NCI-H1092 (cell line): ENCODE results near the gene SELENOI.
A peak's percentile ranks its signal among the peaks of the same experiment; 100 is the strongest.
"Not testable (repeated sequence)": the region's sequence is repeated elsewhere in the genome, so short reads cannot be mapped to it uniquely, and the experiment has no call there.

Experiments used
- DNase-seq: peaks from one replicate; lab custom pipeline; 2025; lab: John Stamatoyannopoulos, UW

SELENOI gene

DNA sequence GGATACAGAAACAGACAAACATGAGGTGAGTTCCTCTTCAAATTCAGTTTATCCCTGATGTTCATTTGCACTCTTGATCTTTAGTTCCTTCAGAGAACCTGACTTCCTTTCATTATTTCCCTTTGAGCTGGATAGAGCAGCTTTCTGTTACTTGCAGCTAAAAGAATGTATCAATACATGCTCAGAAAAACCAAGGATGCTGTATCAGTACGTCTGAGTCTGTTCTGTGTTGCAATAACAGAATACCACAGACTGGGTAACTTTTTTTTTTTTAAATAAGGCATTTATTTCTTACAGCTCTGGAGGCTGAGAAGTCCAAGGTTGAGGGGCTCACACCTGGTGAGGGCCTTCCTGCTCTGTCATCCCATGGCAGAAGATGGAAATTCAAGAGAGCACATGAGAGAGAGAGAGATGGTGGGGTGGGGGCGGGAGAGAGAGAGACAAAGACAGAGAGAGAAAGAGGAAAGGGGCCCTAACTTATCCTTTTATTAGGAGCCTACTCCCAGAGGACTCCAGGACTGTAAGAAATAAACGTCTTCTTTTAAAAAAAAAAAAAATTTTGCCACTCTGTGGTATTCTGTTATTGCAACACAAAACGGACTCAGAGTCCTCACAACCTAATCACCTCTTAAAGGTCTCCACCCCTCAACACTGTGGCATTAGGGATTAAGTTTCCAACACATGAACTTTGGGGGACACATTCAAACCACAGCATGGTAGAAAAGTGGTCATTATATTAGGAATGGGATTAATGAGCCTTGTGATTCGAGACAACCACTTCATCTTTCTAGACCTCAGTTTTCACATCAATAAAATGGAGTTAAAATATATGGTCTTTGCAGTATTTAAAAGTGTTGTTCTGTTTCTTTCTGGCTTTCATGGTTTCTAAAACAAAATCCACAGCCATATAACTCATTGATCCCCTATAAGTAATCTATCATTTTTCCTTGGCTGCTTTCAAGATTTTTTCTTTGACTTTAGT is 18.4 kb upstream of the SELENOI start:
- DNase-seq, result no peak

GRCh38 chr2:26329083-26329482 is 16.9 kb upstream of the SELENOI start:
- not testable (repeated sequence) for DNase-seq

DNA sequence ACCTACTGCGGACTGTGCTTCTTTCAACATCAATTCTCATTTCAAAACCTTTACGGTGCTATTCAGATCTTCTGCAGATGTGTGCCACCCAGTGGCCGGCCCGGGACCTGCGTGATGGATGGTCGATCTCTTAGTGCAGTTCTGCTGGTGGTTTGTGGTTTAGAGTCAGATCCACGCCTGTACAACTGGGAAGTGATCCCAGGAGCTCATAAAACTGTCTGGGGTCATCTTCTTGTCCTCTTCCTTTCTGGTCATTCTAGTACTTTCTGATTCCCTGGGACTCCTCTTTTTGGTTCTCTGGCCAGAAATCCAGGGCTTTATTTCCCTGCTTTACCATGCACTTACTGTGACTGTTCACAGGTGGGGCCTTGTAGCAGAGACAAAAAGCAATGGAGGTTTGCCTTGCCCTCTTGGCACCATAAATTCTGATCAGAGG is 15.8 kb upstream of the SELENOI start:
- DNase-seq, result peak; percentile 46

DNA sequence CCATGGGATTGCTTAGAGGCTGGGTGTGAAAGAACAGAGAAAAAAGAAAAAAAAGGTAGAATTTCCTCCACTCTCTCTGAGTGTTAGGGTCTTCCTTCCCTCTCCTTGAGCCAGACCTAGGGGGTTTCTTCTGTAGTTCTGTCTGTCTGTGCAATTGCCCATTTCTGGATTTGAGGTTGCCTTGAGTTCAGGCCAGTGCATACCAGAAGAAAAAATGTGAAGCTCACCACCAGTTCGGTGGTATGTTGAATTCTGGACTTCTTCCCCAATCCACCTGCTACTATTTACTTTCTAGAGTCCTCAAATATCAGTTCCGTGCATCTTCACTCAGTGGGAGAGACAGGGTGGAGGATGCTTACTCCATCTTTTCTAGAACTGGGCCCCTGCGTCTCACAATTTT is 15.3 kb upstream of the SELENOI start:
- no peak for DNase-seq

DNA sequence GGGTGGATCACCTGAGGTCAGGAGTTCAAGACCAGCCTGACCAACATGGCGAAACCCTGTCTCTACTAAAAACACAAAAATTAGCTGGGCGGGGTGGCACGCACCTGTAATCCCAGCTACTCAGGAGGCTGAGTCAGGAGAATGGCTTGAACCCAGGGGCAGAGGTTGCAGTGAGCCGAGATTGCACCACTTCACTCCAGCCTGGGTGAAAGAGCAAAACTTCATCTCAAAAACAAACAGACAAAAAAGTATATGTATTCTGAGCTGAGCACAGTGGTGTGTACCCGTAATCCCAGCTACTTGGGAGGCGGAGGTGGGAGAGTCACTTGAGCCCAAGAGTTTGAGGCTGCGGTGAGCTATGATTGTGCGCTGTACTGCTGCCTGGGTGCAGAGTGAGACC is 14.6 kb upstream of the SELENOI start:
- not testable (repeated sequence) for DNase-seq

DNA sequence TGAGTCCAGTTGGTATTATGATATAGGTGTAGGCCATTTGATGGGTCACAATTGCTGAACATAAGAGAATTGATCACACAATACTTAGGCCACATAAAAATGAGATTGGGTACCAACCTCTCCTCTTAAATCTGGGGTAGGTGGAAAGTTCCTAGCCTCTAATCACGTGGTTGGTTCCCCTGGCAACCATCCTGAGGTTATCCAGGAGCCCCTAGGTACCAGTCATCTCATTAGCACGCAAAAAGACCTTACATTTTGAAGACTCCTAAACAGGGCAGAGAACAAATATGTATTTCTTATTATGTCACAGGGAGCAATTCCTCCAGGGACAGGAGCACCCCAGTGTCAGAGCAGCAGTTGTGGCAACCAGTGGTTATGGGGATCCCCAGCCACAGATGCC is 12.7 kb upstream of the SELENOI start:
- no peak for DNase-seq

- DNase-seq, result no peak
These were observed 10.7 kb upstream of the SELENOI start for GRCh38 chr2:26335231-26335630.

DNA sequence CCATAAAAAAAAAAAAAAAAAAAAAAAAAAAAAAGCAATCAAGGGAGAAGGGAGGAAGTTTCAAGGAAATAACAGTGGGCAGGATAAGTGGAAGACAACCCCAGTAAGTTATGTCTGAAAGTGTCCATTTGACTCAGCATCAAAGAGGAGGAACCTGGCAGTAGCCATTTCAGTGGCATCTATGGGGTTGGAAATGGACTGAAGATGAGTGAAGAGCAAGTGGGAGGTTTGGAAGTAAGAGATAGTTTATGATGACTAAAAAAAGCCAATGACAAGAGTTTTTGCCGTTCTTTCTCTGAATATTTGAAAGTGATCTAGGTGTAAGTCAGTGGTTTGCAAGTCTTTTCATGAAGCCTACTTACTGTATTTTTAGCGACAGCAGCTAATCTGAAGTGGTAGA is 9.2 kb upstream of the SELENOI start:
- DNase-seq, result no peak

DNA sequence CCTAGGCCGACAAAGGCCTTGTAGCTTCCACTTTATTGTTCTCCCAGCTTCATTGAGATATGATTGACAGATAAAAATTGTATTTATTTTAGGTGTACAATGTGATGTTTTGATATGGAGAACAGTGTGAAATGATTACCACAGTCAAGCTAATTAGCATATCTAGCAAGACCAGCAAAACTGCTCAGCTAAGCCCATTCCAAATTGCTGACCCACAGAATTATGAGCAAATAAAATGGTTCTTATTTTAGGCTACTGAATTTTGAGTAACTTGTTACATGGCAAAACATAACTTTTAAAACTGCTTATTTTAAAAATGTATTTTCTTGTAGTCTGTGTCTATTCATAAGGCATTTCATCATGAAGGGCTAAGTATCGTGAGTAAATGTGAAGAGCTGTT is 8.6 kb upstream of the SELENOI start:
- DNase-seq, result no peak

- DNase-seq, result no peak
These were observed 5.1 kb upstream of the SELENOI start for GRCh38 chr2:26340831-26341230.

- DNase-seq, result peak; percentile 3
These were observed 1.2 kb upstream of the SELENOI start for GRCh38 chr2:26344581-26345282.

GRCh38 chr2:26345283-26345544 is 729 bp upstream of the SELENOI start:
- no peak for DNase-seq

DNA sequence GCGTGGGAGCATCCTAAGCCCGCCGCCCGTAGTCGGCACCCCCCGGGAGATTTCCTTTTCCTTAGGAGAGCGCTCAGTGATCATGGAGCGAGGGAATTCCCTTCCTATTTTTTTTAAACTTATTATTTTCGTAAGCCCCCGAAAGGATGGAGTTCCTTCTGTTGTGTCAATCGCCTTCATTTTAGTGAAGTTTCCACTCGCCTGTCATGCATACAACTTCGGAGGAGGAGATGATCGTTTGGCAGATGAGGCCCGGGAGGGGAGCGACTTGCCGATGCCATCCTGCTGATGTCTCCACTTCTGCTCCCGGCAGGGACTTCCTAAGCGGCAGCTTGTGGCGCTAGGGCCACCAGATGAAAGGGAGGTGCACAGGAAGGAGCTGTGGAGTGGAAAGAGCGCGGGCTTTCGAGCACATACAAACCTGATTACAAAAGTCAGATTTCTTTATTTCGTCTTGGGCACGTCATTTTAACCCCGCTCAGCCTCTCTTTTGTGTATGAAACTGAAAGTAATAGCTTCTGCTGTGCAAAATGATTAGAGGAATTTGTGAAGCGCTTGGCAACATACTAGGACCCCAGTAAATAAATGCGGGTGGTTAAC is 611 bp downstream of the SELENOI start, which contains the start of gene ADGRF3:
ADGRF3 (minus strand) TSS at position 336 of the 600 bp plus-strand sequence. CDS start 555 bp downstream, outside the sequence.
- DNase-seq, result peak; percentile 17

DNA sequence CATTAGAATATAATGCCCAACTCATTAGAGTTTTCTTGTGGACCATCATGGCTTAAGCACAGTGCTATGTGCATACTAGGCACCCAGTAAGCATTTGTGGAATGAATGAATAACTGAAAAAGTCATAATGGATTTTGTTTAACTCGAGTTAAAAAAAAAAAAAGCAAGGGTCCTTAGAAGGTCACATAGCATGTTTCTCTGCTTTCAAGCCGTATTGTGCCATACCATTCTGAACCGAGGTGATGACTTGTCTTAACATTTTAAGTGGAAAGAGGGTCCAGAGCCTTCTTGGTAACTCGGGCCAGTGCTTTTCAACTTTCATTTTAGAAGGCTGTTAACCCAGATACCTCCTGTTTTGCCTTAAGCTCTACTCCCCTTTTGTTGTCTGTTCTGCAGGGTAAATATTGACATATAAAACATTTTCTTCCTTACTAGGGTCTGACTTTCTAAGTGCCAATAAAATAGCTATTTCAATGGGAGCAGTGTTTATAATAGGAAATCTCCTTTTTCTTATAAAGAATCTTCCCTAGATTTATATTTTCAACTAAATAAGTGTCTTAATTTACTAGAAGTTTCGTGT is 1.4 kb downstream of the SELENOI start:
- DNase-seq, result no peak

- DNase-seq, result no peak
These were observed 3.7 kb downstream of the SELENOI start for GRCh38 chr2:26349690-26350089.

- DNase-seq, result no peak
These were observed 5.6 kb downstream of the SELENOI start for GRCh38 chr2:26351375-26352090.

DNA sequence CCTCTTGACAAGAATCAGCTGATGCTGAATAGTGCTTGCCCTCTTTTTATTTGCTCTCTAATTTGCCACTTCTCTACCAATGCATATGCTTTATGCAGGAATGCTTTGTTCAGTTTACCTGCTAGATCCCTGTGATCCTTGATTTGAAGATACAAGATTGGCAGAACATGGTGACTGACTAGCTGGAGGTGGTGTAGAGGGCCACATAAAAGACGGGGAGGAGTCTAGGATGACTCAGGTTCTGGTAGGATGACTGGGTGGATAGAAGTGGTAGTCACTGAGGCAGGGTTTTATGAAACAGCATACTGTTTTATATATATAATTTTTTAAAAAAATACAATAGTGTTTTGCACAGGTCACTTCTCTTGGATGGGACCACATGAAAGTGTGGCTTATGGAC is 6.9 kb downstream of the SELENOI start:
- DNase-seq, result no peak

DNA sequence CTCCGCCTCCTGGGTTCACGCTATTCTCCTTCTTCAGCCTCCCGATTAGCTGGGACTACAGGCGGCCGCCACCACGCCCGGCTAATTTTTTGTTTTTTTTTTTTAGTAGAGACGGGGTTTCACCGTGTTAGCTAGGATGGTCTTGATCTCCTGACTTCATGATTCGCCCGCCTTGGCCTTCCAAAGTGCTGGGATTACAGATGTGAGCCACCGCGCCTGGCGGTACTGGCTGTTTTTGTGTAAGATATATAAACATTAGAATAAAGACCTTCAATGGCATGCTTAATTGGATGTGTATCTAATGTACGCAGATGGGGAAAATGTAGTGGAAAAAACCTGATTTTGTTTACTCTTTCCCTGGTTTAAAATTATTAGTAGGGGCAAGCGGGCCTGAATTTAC is 8.5 kb downstream of the SELENOI start:
- DNase-seq, result not testable (repeated sequence)

- no peak for DNase-seq
These were observed 9.4 kb downstream of the SELENOI start for GRCh38 chr2:26355038-26355995.

GRCh38 chr2:26356111-26356510 is 10.2 kb downstream of the SELENOI start:
- DNase-seq, result no peak

DNA sequence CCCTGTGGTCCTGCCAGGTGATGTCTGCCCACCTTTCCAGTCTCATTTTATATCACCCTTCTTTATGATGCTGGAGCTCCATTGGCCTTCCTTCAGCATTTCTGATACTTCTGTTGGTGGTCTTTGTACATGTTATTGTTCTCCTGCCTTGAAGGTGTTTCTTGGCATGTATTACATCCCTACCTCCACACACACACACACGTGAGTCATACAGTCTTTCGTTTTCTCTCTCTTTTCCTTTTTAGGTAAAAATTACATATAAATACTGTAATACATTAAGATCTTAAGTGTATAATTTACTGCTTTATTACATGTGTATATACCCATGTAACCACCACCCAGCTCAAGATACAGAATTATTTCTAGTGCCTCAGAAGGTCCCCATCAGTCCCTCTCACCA is 10.8 kb downstream of the SELENOI start:
- DNase-seq, result no peak
